NCI-H2196 treated with DMSO at 0.1 percent for 48 hours (cell line): ENCODE measurements around the gene SYDE1.
"Not testable (repeated sequence)": the region's sequence is repeated elsewhere in the genome, so short reads cannot be mapped to it uniquely, and the experiment has no call there.

Source experiments
- DNase-seq: peaks from one replicate; lab custom pipeline; 2025; ENCODE audit not compliant: unreplicated experiment; lab: John Stamatoyannopoulos, UW

Gene SYDE1, protein sequence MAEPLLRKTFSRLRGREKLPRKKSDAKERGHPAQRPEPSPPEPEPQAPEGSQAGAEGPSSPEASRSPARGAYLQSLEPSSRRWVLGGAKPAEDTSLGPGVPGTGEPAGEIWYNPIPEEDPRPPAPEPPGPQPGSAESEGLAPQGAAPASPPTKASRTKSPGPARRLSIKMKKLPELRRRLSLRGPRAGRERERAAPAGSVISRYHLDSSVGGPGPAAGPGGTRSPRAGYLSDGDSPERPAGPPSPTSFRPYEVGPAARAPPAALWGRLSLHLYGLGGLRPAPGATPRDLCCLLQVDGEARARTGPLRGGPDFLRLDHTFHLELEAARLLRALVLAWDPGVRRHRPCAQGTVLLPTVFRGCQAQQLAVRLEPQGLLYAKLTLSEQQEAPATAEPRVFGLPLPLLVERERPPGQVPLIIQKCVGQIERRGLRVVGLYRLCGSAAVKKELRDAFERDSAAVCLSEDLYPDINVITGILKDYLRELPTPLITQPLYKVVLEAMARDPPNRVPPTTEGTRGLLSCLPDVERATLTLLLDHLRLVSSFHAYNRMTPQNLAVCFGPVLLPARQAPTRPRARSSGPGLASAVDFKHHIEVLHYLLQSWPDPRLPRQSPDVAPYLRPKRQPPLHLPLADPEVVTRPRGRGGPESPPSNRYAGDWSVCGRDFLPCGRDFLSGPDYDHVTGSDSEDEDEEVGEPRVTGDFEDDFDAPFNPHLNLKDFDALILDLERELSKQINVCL

GRCh38 chr19:15107061-15108010, at the start of gene SYDE1:
SYDE1 (plus strand) TSS chr19:15107401; CDS start chr19:15107434, 33 bp downstream.
- DNase-seq = no peak

DNA sequence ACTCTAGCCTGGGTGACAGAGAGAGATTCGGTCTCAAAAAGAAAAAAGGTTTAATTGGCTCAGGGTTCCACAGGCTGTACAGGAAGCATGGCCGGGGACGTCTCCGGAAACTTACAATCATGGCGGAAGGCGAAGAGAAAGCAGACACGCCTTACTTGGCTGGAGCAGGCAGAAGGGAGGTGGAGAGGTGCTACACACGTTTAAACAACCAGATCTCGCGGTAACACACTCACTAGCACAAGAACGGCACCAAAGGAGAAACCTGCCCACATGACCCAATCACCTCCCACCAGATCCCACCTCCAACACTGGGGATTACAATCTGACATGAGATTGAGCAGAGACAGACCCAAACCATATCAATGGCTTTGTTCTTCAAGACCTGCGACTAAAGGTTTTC, 45.2 kb upstream of the SYDE1 start:
- no peak for DNase-seq

DNA sequence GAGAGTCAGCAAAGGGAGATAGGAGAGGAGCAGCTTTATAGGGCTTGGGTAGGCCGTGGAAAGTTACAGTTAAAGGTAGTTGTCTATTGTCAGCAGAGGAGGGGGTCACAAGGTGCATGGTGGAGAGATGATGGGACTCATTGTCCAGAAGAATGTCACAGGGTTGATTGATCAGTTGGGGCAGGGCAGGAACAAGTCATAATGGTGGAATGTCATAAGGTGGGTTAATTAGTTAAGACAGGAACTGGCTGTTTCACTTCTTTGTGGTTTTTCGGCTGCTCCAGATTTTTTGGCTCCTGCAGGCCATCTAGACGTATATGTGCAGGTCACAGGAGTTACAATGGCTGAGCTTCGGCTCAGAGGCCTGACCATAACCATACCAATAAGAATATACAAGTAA, 36.8 kb upstream of the SYDE1 start:
- not testable (repeated sequence) for DNase-seq

GRCh38 chr19:15072930-15073647, 34.1 kb upstream of the SYDE1 start:
- DNase-seq = no peak

DNA sequence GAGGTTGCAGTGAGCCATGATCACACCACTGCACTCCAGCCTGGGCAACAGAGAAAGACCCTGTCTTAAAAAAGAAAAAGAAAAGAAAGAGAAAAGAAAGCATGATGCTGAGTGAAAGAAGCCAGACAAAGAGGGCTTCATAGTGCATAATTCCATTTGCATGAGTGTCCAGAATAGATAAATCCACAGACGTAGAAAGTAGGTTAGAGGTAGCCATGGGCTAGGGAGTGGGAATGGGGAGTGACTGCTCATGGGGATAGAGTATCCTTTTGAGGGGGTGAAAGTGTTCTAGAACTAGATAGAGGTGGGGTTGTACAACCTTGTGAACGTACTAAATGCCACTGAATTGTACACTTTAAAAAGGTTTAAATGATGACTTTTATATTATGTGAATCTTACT, 32.8 kb upstream of the SYDE1 start:
- DNase-seq = no peak

DNA sequence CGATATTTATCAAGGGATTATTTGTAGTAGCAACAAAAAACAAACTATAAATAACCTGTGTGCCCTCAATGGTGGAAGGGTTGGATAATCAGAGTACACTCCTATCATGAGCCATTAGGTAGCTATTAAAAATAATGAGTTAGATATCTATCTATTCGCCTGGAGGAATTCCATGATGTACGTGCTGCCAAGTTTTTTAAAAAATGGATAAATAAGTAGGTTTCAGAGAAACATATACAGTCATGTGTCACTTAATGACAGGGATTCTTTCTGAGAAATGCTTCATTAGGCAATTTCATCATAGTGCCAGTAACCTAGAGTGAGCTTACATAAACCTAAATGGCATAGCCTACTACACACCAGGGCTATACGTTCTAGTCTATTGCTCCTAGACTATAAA, 31.4 kb upstream of the SYDE1 start:
- DNase-seq = no peak

GRCh38 chr19:15080002-15080401, 27.2 kb upstream of the SYDE1 start:
- not testable (repeated sequence) for DNase-seq

- no peak for DNase-seq
These were observed 25.3 kb upstream of the SYDE1 start, which contains the start of gene OR1I1 for GRCh38 chr19:15081911-15082310. OR1I1 (plus strand) TSS chr19:15082211; CDS start chr19:15087066, 4,855 bp downstream.

DNA sequence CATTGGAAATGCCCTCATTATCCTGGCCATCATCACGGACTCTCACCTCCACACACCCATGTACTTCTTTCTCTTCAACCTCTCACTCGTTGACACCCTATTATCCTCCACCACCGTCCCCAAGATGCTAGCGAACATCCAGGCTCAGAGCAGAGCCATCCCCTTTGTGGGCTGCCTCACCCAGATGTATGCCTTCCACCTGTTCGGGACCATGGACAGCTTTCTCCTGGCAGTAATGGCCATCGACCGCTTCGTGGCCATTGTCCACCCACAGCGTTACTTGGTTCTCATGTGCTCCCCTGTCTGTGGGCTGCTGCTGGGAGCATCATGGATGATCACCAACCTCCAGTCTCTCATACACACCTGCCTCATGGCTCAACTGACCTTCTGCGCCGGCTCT, 20.0 kb upstream of the SYDE1 start:
- DNase-seq = no peak

- DNase-seq = peak; percentile 45
These were observed 15.1 kb upstream of the SYDE1 start for GRCh38 chr19:15091918-15092753.

- no peak for DNase-seq
These were observed 14.2 kb upstream of the SYDE1 start for GRCh38 chr19:15093001-15093400.

DNA sequence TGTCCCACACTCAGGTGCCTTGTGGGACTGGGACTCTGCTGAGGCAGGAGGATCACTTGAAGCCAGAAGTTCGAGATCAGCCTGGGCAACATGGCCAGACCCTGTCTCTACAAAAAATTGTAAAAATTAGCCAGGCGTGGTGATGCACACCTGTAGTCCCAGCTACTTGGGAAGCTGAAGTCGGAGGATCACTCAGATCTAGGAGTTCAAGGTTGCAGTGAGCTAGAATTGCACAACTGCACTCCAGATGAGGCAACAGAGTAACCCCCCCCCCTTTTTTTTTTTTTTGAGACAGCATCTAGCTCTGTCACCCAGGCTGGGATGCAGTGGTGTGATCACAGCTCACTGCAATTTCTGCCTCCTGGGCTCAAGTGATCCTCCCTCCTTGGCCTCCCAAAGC, 11.0 kb upstream of the SYDE1 start:
- no peak for DNase-seq

GRCh38 chr19:15097980-15098379, 9.2 kb upstream of the SYDE1 start:
- DNase-seq = not testable (repeated sequence)

DNA sequence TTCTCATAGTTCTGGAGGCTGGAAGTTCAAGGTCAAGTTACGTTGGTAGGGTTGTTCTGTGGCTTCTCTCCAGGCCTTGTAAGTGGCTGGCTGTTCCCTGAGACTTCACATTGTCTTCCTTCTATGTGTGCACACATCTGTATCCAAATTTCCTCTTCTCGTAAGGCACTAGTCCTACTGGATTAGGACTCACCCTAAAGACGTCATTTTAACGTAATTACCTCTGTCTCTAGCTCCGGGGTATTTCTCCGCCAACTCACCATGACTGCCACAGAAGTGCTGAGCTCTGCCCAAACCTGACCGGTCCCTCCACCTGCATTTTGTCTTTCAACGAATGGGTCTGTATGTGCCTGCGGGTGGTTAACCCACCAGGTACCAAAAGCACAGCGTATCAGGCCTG, 8.7 kb upstream of the SYDE1 start:
- DNase-seq = no peak

DNA sequence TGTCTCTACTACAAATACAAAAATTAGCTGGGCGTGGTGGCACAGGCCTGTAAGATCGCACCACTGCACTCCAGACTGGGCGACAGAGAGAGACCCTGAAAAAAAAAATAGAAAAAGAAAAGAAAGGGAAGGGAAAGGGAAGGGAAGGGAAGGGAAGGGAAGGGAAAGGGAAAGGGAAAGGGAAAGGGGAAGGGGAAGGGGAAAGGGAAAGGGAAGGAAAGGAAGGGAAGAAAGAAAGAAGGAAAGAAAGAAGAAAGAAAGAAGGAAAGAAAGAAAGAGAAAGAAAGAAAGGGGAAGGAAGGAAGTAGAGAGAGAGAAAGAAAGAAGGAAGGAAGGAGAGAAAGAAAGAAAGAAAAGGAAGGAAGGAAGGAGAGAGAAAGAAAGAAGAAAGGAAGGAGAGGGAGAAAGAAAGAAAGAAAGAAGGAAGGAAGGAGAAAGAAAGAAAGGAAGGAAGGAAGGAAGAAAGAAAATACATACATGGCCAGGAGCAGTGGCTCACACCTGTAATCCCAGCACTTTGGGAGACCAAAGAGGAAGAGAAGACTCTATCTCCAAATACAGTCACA, 8.1 kb upstream of the SYDE1 start:
- no peak for DNase-seq

DNA sequence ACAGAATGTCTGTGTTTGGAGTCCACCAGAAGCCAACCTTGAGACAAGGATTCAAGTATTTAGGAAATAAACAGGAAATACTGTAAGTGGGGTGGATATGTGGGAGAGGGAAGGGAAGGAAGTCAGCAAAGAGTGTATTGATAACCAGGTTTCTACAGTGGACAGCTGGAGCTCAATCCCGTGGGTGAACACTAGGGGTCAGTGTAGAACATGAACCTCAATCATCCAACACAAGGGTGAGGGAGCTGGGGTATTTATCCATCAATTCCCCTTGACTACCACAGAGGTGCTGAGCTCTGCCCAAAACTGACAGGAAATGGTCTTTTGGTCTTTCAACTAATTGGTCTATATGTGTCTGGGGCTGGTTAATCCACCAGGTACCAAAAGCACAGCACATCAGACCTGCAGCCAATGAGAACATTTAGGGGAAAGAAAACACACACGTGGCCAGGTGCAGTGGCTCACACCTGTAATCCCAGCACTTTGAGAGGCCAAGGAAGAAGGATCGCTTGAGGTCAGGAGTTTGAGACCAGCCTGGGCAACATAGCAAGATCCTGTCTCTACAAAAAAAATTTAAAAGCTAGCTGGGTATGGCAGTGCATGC, 5.6 kb upstream of the SYDE1 start:
- DNase-seq = no peak

DNA sequence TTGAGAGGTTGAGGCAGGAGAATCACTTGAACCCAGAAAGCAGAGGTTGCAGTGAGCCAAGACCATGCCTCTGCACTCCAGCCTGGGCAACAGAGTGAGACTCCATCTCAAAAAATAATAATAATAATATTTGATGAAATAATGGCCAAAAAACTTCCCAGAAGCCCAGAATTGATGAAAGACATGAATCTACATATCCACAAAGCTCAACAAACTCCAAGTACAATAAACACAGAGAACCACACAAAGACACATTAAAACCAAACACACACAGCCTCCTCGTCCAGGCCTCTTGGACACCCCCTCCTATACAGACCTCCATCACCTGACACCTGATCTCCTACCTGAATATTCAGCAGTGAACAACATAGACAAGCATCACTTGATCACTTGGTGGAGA, 3.2 kb upstream of the SYDE1 start:
- no peak for DNase-seq

GRCh38 chr19:15104411-15104810, 2.8 kb upstream of the SYDE1 start:
- no peak for DNase-seq

- DNase-seq = no peak
These were observed 2.2 kb upstream of the SYDE1 start for GRCh38 chr19:15105044-15105443.
